Kasumi-1 (cell line): ENCODE results near the gene NTPCR.
"Not testable (repeated sequence)": the region's sequence is repeated elsewhere in the genome, so short reads cannot be mapped to it uniquely, and the experiment has no call there.

ENCODE experiments used
- DNase-seq, 2 experiments: peaks; one replicate each; lab custom pipeline; 2025; lab: John Stamatoyannopoulos, UW

Gene NTPCR

GRCh38 chr1:232984577-232985425 is 34.4 kb downstream of the NTPCR start:
- DNase-seq: no peak

- no peak for DNase-seq
Observed at GRCh38 chr1:232985882-232986526, 35.6 kb downstream of the NTPCR start.

GRCh38 chr1:232986527-232986922 is 36.1 kb downstream of the NTPCR start:
- no peak for DNase-seq

GRCh38 chr1:232987046-232987773 is 36.8 kb downstream of the NTPCR start:
- no peak for DNase-seq

- DNase-seq: no peak
Observed at GRCh38 chr1:232987774-232988140, 37.3 kb downstream of the NTPCR start.

- no peak for DNase-seq
Observed at GRCh38 chr1:232988572-232989040, 38.2 kb downstream of the NTPCR start.

GRCh38 chr1:232990176-232991128 is 40.0 kb downstream of the NTPCR start:
- no peak for DNase-seq

- no peak for DNase-seq
Observed at GRCh38 chr1:232991238-232991637, 40.8 kb downstream of the NTPCR start.

GRCh38 chr1:232992227-232992626 is 41.8 kb downstream of the NTPCR start:
- no peak for DNase-seq

GRCh38 chr1:232993555-232993954 is 43.1 kb downstream of the NTPCR start:
- no peak for DNase-seq

GRCh38 chr1:232995189-232995588 is 44.8 kb downstream of the NTPCR start:
- no peak for DNase-seq

- no peak for DNase-seq
Observed at GRCh38 chr1:232996143-232996542, 45.7 kb downstream of the NTPCR start.

GRCh38 chr1:232998138-232998537 is 47.7 kb downstream of the NTPCR start:
- DNase-seq: no peak

- DNase-seq: no peak
Observed at GRCh38 chr1:232998646-232999045, 48.2 kb downstream of the NTPCR start.

- DNase-seq: no peak
Observed at GRCh38 chr1:232999956-233000625, 49.7 kb downstream of the NTPCR start.

GRCh38 chr1:233003638-233004037 is 53.2 kb downstream of the NTPCR start:
- DNase-seq: not testable (repeated sequence)

- DNase-seq: no peak
Observed at GRCh38 chr1:233004451-233004850, 54.0 kb downstream of the NTPCR start.

GRCh38 chr1:233005156-233005555 is 54.7 kb downstream of the NTPCR start:
- DNase-seq: no peak

- no peak for DNase-seq
Observed at GRCh38 chr1:233005703-233006102, 55.3 kb downstream of the NTPCR start.

GRCh38 chr1:233006108-233006507 is 55.7 kb downstream of the NTPCR start:
- no peak for DNase-seq

- no peak for DNase-seq
Observed at GRCh38 chr1:233006541-233006973, 56.1 kb downstream of the NTPCR start.
